ENCODE measurements around the gene ZNF783. TPM values are rescaled to one million over a fixed set of nuclear protein-coding genes. Genes with fewer than 3 reads are reported as not detected.
"Not testable (repeated sequence)": the region's sequence is repeated elsewhere in the genome, so short reads cannot be mapped to it uniquely, and the experiment has no call there.

ZNF783 gene
- total and polyA plus RNA-seq, 2 experiments from 2014 or later = 7.8 to 7.9 TPM

GRCh38 chr7:149329265-149329664 lies 67.3 kb downstream of the ZNF783 start:
- H3K27me3 ChIP-seq = no peaks in the 10 kb centered on the region
- no peaks in the 10 kb centered on the region for H3K79me2 ChIP-seq
- H3K9me3 ChIP-seq (ENCODE audit: low read depth) = no peaks in the 10 kb centered on the region
- no peak overlapping the region for H2AFZ ChIP-seq
- no peak overlapping the region for H3K4me3 ChIP-seq
- H3K9me2 ChIP-seq (replicated peaks; ENCODE audit: insufficient read depth) = no peaks in the 10 kb centered on the region
- no peak overlapping the region for H3K4me2 ChIP-seq
- WGBS (ENCODE audit: low lambda C conversion rate, missing lambda C conversion rate) = 36% methylated on average over 3 of the region's 3 CpGs
- H3K27ac ChIP-seq = peak overlapping the region; percentile 59
- TF ChIP-seq EZH2 (IDR thresholded peaks at IDR 0.05; ENCODE audit: borderline replicate concordance) (no peak), CTCF (IDR thresholded peaks at IDR 0.05; ENCODE audit: poor library complexity) (no peak), EZH2phosphoT487 (IDR thresholded peaks at IDR 0.05; ENCODE audit: low read depth, severe bottlenecking, unreplicated experiment) (no peak)
- no peaks in the 10 kb centered on the region for H3K36me3 ChIP-seq (replicated peaks; ENCODE audit: insufficient read depth, low read depth)
- no peaks in the 10 kb centered on the region for H3K4me1 ChIP-seq (ENCODE audit: insufficient read depth)
- H4K20me1 ChIP-seq (ENCODE audit: insufficient read depth, poor library complexity, severe bottlenecking) = no peaks in the 10 kb centered on the region
- DNase-seq (ENCODE audit: low spot score) = no peak

- no peaks in the 10 kb centered on the region for H3K9me2 ChIP-seq (replicated peaks; ENCODE audit: insufficient read depth)
- no peak overlapping the region for H2AFZ ChIP-seq
- H4K20me1 ChIP-seq (ENCODE audit: insufficient read depth, poor library complexity, severe bottlenecking) = no peaks in the 10 kb centered on the region
- peak overlapping the region; percentile 59 for H3K27ac ChIP-seq
- no peaks in the 10 kb centered on the region for H3K27me3 ChIP-seq
- H3K36me3 ChIP-seq (replicated peaks; ENCODE audit: insufficient read depth, low read depth) = no peaks in the 10 kb centered on the region
- DNase-seq (ENCODE audit: low spot score) = peak; percentile 22
- 87% methylated on average over 3 of the region's 3 CpGs for whole genome bisulfite sequencing (ENCODE audit: low lambda C conversion rate, missing lambda C conversion rate)
- no peaks in the 10 kb centered on the region for H3K4me1 ChIP-seq (ENCODE audit: insufficient read depth)
- H3K4me2 ChIP-seq = no peak overlapping the region
- TF ChIP-seq EZH2 (IDR thresholded peaks at IDR 0.05; ENCODE audit: borderline replicate concordance) (no peak), CTCF (IDR thresholded peaks at IDR 0.05; ENCODE audit: poor library complexity) (no peak), EZH2phosphoT487 (IDR thresholded peaks at IDR 0.05; ENCODE audit: low read depth, severe bottlenecking, unreplicated experiment) (no peak)
- no peaks in the 10 kb centered on the region for H3K79me2 ChIP-seq
- H3K4me3 ChIP-seq = no peak overlapping the region
- no peaks in the 10 kb centered on the region for H3K9me3 ChIP-seq (ENCODE audit: low read depth)
Measured at GRCh38 chr7:149329766-149330334, 67.9 kb downstream of the ZNF783 start.

GRCh38 chr7:149330914-149331567 lies 69.0 kb downstream of the ZNF783 start:
- Histone ChIP-seq H2AFZ (no peak overlapping the region), H3K4me2 (no peak overlapping the region), H3K79me2 (no peaks in the 10 kb centered on the region), H3K27me3 (no peaks in the 10 kb centered on the region), H3K4me1 (ENCODE audit: insufficient read depth) (no peaks in the 10 kb centered on the region), H4K20me1 (ENCODE audit: insufficient read depth, poor library complexity, severe bottlenecking) (no peaks in the 10 kb centered on the region), H3K9me3 (ENCODE audit: low read depth) (no peaks in the 10 kb centered on the region), H3K36me3 (replicated peaks; ENCODE audit: insufficient read depth, low read depth) (no peaks in the 10 kb centered on the region), H3K9me2 (replicated peaks; ENCODE audit: insufficient read depth) (no peaks in the 10 kb centered on the region), H3K27ac (peak overlapping the region; percentile 1), H3K4me3 (no peak overlapping the region)
- 58% methylated on average over 2 of the region's 2 CpGs for WGBS (ENCODE audit: low lambda C conversion rate, missing lambda C conversion rate)
- DNase-seq (ENCODE audit: low spot score) = no peak
- no peak for TF ChIP-seq EZH2 (IDR thresholded peaks at IDR 0.05; ENCODE audit: borderline replicate concordance)
- TF ChIP-seq CTCF (IDR thresholded peaks at IDR 0.05; ENCODE audit: poor library complexity) = no peak
- no peak for TF ChIP-seq EZH2phosphoT487 (IDR thresholded peaks at IDR 0.05; ENCODE audit: low read depth, severe bottlenecking, unreplicated experiment)

GRCh38 chr7:149332602-149333320 lies 70.8 kb downstream of the ZNF783 start:
- 81% methylated on average over 16 of the region's 18 CpGs for WGBS (ENCODE audit: low lambda C conversion rate, missing lambda C conversion rate)
- H3K79me2 ChIP-seq; H3K27me3 ChIP-seq; H3K4me2 ChIP-seq; H3K9me3 ChIP-seq (ENCODE audit: low read depth); H3K9me2 ChIP-seq (replicated peaks; ENCODE audit: insufficient read depth); H3K27ac ChIP-seq; H3K36me3 ChIP-seq (replicated peaks; ENCODE audit: insufficient read depth, low read depth); H2AFZ ChIP-seq; H3K4me1 ChIP-seq (ENCODE audit: insufficient read depth); H4K20me1 ChIP-seq (ENCODE audit: insufficient read depth, poor library complexity, severe bottlenecking); DNase-seq (ENCODE audit: low spot score); H3K4me3 ChIP-seq: not testable (repeated sequence)

All from hepatocyte (in vitro differentiated cells).